GM19239 (cell line): ENCODE measurements around the gene KSR2.
"Not testable (repeated sequence)": the region's sequence is repeated elsewhere in the genome, so short reads cannot be mapped to it uniquely, and the experiment has no call there.

ENCODE experiments used
- DNase-seq: peaks from one replicate; pipeline ENCODE4 v3.0.0; 2011; ENCODE audit warnings: low spot score; ENCODE audit not compliant: insufficient read length
- FAIRE-seq: peaks from 2 replicates; lab custom pipeline; 2011; peaks lifted over from hg19 to GRCh38; lab: Jason Lieb, UNC

The KSR2 gene

GRCh38 chr12:117662620-117663395 lies 306.0 kb downstream of the KSR2 start:
- DNase-seq (no peak), FAIRE-seq (no peak)

DNA sequence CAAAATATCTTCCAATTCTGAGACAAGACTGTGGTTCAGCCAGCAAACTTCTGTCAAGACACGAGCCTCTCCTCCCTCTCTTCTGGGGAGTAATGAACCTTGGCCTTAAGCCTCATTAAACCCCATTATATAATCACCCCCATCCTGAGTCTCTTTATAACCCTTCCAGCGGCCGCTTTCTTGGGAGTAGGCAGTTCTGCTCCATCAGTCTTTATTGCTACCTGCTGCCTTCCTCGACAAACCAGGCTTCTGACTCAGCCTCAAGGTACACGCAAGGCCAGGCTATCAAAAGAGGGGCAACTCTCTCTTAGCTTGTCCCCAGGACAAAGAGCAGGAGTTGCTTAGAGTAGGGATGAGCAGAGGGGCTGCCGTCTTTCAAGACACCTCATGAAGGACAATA lies 306.6 kb downstream of the KSR2 start:
- no peak for DNase-seq
- no peak for FAIRE-seq

GRCh38 chr12:117661471-117661870 lies 307.3 kb downstream of the KSR2 start:
- FAIRE-seq, result no peak
- no peak for DNase-seq

DNA sequence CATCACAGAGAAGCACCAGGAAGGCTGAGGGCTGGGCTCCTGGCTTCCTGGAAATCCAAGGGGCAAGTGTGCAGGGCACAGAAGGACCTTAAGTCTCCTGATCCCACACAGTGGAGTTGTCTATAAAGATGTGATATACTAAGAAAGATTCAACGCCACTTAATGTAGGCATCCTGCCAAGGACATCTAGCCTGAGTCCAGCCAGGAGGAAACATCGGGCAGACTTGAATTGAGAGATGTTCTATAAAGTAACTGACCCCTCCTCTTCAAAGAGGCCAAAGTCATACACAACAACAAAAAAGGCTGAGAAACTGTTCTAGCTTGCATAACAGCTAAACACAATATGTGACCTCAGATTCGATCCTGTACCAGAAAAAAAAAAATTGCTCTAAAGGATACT lies 307.9 kb downstream of the KSR2 start:
- FAIRE-seq (no peak), DNase-seq (no peak)

GRCh38 chr12:117658226-117658625 lies 310.6 kb downstream of the KSR2 start:
- FAIRE-seq (no peak), DNase-seq (no peak)

GRCh38 chr12:117649796-117650195 lies 319.0 kb downstream of the KSR2 start:
- DNase-seq, result no peak
- no peak for FAIRE-seq

GRCh38 chr12:117646520-117646919 lies 322.3 kb downstream of the KSR2 start:
- DNase-seq (no peak), FAIRE-seq (no peak)

- DNase-seq (no peak), FAIRE-seq (no peak)
These were observed 323.3 kb downstream of the KSR2 start for GRCh38 chr12:117645473-117645872.

- DNase-seq (no peak), FAIRE-seq (no peak)
These were observed 324.8 kb downstream of the KSR2 start for GRCh38 chr12:117643971-117644370.

DNA sequence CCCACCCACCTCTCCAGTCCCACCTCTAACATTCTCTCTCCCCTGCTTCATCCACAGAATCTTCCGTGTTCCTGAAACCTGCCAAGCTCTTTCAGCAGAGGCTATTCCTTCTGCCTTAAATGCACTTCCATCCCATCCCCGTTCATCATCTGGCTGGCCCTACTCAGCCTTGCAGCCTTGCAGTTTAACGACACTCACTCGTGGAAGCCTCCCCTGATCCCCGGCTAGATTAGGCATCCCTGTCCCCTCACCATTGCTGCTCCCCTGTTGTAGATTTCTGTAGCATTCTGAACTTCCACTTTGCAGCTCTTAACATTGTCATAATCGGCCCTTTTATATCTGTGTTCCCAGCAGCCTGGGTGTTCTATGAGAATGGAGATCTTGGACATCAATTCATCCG lies 326.9 kb downstream of the KSR2 start:
- no peak for FAIRE-seq
- DNase-seq, result no peak

DNA sequence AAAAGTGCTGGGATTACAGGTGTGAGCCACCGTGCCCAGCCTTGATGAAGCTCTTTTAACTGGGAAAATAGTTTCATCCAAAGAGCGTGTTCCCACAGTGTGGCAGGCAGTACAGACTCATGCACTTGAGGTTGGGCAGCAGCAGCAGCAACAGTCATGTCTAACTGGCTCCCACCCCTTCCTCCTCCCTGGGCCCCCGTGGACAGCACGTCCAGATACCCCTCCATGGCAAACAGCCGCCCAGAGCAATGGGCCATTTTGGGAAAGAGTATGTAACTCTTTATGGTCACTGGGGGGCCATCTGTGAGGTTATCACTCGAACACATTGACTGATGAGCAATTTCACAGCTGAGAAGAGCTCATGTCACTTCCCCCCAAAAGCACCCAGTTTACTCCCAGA lies 328.3 kb downstream of the KSR2 start:
- FAIRE-seq, result no peak
- DNase-seq, result no peak

- FAIRE-seq (no peak), DNase-seq (no peak)
These were observed 339.3 kb downstream of the KSR2 start for GRCh38 chr12:117629454-117629853.

- not testable (repeated sequence) for DNase-seq, FAIRE-seq
These were observed 340.1 kb downstream of the KSR2 start for GRCh38 chr12:117628711-117629110.

- FAIRE-seq (no peak), DNase-seq (no peak)
These were observed 346.0 kb downstream of the KSR2 start for GRCh38 chr12:117622741-117623140.

DNA sequence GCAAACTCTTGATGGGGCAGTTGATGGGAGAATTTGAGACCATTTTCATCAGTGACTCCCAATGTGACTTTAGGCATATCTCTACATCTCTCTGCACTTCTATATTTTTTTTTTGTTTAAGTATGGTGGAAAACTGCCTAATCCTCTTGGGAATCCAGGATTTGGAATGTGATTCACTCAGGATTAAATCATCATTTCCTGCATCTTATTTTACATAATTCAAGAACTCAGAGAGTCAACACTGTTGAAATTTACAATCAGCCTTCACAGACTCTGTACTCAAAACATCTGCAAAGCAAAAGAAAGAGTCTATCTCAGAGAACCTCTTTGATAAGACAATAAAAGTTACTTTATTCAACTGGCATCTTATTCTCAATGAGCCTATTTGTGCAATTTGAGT lies 346.7 kb downstream of the KSR2 start:
- FAIRE-seq, result no peak
- no peak for DNase-seq

- no peak for DNase-seq
- FAIRE-seq, result no peak
These were observed 361.0 kb downstream of the KSR2 start for GRCh38 chr12:117607778-117608177.

DNA sequence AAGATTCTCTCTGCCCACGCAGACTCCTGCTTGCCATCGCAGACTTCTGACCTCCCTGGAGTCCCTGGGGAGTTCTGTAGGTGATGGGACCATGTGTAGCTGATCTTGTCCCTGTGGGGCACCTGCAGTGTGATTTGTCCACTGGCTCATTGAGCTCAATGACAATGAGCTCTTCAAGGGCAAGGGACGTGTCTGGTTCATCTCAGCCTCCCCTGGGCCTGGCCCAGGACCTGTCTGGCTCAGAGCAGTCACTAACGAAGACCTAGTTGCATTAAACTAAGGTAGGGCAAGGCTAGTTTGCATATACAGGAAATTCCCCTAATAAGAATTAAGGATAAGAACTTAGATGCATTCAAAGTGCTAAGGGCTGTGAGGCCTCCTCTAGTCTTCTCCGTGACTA lies 361.8 kb downstream of the KSR2 start:
- FAIRE-seq (no peak), DNase-seq (no peak)

DNA sequence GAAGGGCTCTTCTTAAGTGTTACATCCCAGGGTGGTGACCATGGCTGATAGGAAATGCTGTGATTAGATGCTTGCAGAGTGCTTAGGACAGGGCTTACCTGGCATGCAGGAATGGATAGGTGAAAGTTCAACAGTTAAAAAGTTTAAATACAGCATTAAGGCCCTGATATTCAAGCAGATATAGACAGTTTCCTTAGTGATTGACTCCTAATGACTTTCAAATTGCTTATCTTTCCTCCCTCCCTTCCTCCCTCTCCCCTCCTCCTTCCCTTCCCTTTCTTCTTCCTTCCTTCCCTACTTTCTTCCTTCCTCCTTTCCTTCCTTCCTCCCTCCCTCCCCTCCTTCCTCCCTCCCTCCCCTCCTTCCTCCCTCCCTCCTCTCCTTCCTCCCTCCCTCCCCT lies 362.8 kb downstream of the KSR2 start:
- FAIRE-seq (no peak), DNase-seq (no peak)

DNA sequence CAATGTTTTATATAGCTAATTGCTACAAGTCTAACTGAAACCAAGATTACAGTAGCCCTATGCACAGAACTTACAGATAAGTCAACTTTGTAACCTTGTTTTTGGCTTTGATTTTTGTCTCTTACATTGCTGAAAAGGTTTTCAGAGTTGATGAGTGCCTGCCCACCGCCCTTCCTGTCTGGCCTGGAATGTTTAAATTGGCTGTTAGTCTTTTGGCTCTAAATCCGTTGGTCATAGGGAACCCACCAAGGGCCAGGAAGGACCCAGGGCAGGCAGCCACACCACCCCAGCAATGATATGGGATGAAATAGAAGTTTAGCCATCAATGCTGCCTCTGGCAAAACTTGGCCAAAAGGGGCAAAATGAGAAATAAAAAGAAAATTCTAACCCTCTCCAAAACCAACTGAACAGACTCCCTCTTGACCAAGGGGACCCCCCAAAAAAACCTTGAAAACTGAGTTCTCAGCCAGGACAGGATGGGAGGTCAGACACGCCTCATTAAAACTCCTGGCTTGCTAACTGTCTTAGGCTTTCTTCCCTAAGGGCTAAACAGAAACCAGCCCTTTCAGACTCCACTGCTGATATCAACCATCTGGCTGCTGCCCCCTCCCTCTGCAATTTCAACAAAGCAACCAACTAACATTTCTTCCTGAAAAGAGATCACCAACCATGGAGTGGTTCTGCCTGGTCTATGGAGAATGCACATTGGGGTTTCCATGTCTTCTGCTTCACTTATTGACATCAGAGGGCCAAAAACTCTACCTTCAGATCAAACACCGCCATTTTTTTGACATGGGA lies 365.3 kb downstream of the KSR2 start:
- FAIRE-seq (no peak), DNase-seq (no peak)

- DNase-seq, result no peak
- FAIRE-seq, result no peak
These were observed 368.9 kb downstream of the KSR2 start for GRCh38 chr12:117599849-117600248.

DNA sequence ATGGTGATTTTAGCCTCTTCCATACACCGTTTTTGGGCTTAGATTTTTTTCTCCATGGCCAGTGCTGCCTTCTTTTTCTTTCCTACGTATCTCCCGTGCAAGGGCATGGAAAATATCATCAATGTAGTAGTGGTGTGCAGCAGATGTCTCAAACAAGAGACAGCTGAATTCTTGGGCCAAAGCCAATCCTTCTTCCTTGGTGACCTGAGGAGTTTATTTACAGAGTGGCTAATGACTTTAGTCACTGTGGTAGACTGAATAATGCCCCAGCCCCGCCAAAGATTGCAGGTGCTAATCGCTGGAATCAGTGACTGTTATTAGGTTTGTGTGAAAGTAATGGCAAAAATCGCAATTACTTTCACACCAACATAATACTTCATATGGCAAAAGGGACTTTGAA lies 371.8 kb downstream of the KSR2 start:
- no peak for DNase-seq
- no peak for FAIRE-seq

DNA sequence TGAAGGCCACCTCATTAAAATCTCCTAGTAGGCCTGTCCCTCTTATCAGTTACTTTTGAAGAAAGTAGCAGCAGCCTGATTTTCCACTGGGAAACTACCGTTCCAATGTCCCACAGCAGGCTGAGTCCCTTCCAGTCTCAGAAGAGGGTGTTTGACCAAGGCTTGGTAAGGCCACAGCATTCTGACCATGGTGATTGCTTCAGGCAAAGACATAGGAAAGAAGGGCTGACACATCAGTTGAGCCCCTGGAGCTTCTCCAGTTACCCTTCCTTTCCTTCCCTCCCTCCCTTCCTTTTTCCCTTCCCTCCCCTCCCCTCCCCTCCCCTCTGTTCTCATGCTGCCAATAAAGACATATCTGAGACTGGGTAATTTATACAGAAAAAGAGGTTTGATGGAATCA lies 373.0 kb downstream of the KSR2 start:
- DNase-seq, result no peak
- no peak for FAIRE-seq
